GM12873 (cell line): ENCODE data around the gene LHX1.

Source experiments
- CTCF ChIP-seq: IDR thresholded peaks from 2 replicates; pipeline ENCODE4 v1.5.1; 2012; ENCODE audit warnings: low read depth, mild to moderate bottlenecking, moderate library complexity, low read length, control low read depth; ENCODE audit not compliant: insufficient read depth; ENCODE audit errors: missing control alignments

The LHX1 gene

GRCh38 chr17:36972186-36972700 is 35.0 kb downstream of the LHX1 start:
- no peak for TF ChIP-seq CTCF

GRCh38 chr17:36972905-36973304 is 35.6 kb downstream of the LHX1 start:
- no peak for TF ChIP-seq CTCF

- TF ChIP-seq CTCF = no peak
Observed at GRCh38 chr17:36975922-36976515, 38.7 kb downstream of the LHX1 start.

- TF ChIP-seq CTCF = no peak
Observed at GRCh38 chr17:36977066-36977465, 39.8 kb downstream of the LHX1 start.

- no peak for TF ChIP-seq CTCF
Observed at GRCh38 chr17:36977568-36977967, 40.3 kb downstream of the LHX1 start.

- TF ChIP-seq CTCF = no peak
Observed at GRCh38 chr17:36978810-36979564, 41.7 kb downstream of the LHX1 start.

- no peak for TF ChIP-seq CTCF
Observed at GRCh38 chr17:36979565-36979941, 42.3 kb downstream of the LHX1 start.
